ENCODE results near the gene TPRX1.

TPRX1 gene

GRCh38 chr19:47762151-47762550 is 42.2 kb downstream of the TPRX1 start:
- TF ChIP-seq, protein P1, sequence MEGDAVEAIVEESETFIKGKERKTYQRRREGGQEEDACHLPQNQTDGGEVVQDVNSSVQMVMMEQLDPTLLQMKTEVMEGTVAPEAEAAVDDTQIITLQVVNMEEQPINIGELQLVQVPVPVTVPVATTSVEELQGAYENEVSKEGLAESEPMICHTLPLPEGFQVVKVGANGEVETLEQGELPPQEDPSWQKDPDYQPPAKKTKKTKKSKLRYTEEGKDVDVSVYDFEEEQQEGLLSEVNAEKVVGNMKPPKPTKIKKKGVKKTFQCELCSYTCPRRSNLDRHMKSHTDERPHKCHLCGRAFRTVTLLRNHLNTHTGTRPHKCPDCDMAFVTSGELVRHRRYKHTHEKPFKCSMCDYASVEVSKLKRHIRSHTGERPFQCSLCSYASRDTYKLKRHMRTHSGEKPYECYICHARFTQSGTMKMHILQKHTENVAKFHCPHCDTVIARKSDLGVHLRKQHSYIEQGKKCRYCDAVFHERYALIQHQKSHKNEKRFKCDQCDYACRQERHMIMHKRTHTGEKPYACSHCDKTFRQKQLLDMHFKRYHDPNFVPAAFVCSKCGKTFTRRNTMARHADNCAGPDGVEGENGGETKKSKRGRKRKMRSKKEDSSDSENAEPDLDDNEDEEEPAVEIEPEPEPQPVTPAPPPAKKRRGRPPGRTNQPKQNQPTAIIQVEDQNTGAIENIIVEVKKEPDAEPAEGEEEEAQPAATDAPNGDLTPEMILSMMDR (IDR thresholded peaks at IDR 0.05; ENCODE audit: insufficient read depth, low read length, poor library complexity, severe bottlenecking): no peak
- Histone ChIP-seq H3K36me3 (ENCODE audit: control insufficient read depth, insufficient read depth, low read length) (peaks cover 10% of the 10 kb centered on the region), H3K4me3 (replicated peaks; ENCODE audit: low read depth, low read length) (no peak overlapping the region), H3K27me3 (replicated peaks; ENCODE audit: control insufficient read depth, insufficient read depth, low read length) (no peaks in the 10 kb centered on the region)
- DNase-seq (ENCODE audit: extremely low read depth, insufficient read length): no peak

DNA sequence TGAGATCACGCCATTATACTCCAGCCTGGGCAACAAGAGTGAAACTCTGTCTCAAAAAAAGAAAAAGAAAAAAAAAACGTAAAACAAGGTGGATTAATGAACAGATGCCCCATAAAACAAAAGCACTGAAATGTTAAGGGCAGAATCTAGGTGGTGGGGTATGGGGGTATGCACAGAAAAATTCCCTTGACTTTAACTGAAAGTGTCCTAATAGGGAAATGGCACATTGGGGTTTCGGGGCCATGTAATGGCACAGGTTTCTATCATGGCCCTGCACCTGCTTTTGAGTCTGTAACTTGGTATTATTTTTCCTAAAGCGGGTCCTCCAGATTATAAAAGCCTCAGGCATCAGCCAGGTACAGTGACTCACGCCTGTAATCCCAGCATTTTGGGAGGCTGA is 42.8 kb downstream of the TPRX1 start:
- TF ChIP-seq, protein P1 (IDR thresholded peaks at IDR 0.05; ENCODE audit: insufficient read depth, low read length, poor library complexity, severe bottlenecking): no peak
- H3K4me3 ChIP-seq (replicated peaks; ENCODE audit: low read depth, low read length): no peak overlapping the region
- no peaks in the 10 kb centered on the region for H3K27me3 ChIP-seq (replicated peaks; ENCODE audit: control insufficient read depth, insufficient read depth, low read length)
- DNase-seq (ENCODE audit: extremely low read depth, insufficient read length): no peak
- peaks cover 16% of the 10 kb centered on the region for H3K36me3 ChIP-seq (ENCODE audit: control insufficient read depth, insufficient read depth, low read length)

DNA sequence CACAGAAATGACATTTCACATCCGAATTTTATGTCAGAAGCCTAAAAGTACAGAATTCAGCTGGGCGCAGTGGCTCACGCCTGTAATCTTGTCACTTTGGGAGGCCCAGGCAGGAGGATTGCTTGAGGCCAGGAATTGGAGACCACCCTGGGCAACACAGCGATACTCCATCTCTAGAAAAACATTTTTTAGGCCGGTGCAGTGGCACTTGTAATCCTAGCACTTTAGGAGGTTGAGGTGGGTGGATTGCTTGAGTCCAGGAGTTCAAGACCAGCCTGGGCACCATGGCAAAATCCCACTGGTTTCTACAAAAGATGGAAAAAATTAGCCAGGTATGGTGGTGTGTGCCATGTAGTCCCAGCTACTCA is 43.7 kb downstream of the TPRX1 start:
- TF ChIP-seq, protein P1 (IDR thresholded peaks at IDR 0.05; ENCODE audit: insufficient read depth, low read length, poor library complexity, severe bottlenecking): no peak

DNA sequence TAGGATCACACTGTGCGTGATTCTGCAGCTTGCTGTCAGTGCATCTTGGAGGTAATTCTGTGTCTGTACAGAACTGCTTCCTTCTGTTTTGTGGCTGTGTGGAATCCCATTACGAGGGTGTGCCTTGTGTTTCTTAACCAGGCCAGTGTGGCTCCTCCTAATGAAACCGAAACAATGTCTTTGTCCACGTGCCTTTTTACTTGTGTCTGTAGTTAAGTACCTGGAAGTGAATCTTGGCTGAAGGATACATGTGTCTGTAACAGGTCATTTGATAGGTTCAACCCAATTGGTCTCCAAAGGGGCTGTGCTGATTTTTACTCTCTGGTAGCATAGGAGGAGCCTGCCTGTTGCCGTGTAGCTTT is 45.9 kb downstream of the TPRX1 start:
- Histone ChIP-seq H3K36me3 (ENCODE audit: control insufficient read depth, insufficient read depth, low read length) (peaks cover 35% of the 10 kb centered on the region), H3K4me3 (replicated peaks; ENCODE audit: low read depth, low read length) (no peak overlapping the region), H3K27me3 (replicated peaks; ENCODE audit: control insufficient read depth, insufficient read depth, low read length) (no peaks in the 10 kb centered on the region)
- TF ChIP-seq, protein P1 (IDR thresholded peaks at IDR 0.05; ENCODE audit: insufficient read depth, low read length, poor library complexity, severe bottlenecking): no peak
- no peak for DNase-seq (ENCODE audit: extremely low read depth, insufficient read length)

More for the DNA sequence above, 43.7 kb downstream of the TPRX1 start:
- H3K36me3 ChIP-seq (ENCODE audit: control insufficient read depth, insufficient read depth, low read length): peaks cover 25% of the 10 kb centered on the region
- H3K27me3 ChIP-seq (replicated peaks; ENCODE audit: control insufficient read depth, insufficient read depth, low read length): no peaks in the 10 kb centered on the region
- DNase-seq (ENCODE audit: extremely low read depth, insufficient read length): no peak
- no peak overlapping the region for H3K4me3 ChIP-seq (replicated peaks; ENCODE audit: low read depth, low read length)

DNA sequence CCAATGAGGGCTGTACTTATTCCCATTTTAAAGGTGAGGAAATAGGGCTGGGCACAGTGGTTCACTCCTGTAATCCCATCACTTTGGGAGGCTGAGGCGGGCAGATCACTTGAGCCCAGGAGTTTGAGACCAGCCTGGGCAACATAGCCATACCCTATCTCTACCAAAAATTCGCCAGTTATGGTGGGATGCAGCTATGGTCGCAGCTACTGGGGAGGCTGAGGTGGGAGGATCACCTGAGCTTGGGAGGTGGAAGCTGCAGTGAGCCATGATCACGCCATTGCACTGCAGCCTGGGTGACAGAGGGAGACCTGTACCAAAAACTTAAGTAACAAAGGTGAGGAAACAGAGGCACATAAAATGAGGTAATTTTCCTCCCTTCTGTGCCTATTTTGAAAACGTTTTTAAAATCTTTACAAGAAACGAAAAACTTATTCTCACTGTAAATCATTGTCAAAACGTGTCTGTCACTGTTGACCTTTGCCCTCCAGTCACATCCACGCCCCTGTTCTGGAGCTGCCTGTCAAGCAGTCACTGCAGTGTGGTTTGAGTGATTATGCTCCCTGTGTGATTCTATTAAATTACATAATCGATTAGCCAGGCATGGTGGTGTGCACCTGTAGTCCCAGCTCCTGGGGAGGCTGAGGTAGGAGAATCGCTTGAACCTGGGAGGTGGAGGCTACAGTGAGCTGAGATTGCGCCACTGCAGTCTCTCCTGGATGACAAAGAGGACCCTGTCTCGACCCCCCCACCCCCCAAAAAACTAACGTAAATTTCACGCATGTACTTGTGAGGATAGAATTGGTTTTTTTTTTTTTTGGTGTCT is 46.5 kb downstream of the TPRX1 start:
- DNase-seq (ENCODE audit: extremely low read depth, insufficient read length): no peak
- Histone ChIP-seq H3K27me3 (replicated peaks; ENCODE audit: control insufficient read depth, insufficient read depth, low read length) (no peaks in the 10 kb centered on the region), H3K4me3 (replicated peaks; ENCODE audit: low read depth, low read length) (no peak overlapping the region), H3K36me3 (ENCODE audit: control insufficient read depth, insufficient read depth, low read length) (peaks cover 38% of the 10 kb centered on the region)
- TF ChIP-seq, protein P1 (IDR thresholded peaks at IDR 0.05; ENCODE audit: insufficient read depth, low read length, poor library complexity, severe bottlenecking): no peak

All from GM06990 (cell line).